HG02981 (cell line): ENCODE results near the gene C1QTNF2.

ENCODE experiments used
- ATAC-seq: cut with Tn5 transposase; IDR thresholded peaks from one replicate; pipeline ENCODE4 v1.9.1; 2021; ENCODE audit warnings: mild to moderate bottlenecking, moderate library complexity; ENCODE audit not compliant: unreplicated experiment

The C1QTNF2 gene

GRCh38 chr5:160310140-160310539, 60.3 kb downstream of the C1QTNF2 start:
- ATAC-seq: no peak

DNA sequence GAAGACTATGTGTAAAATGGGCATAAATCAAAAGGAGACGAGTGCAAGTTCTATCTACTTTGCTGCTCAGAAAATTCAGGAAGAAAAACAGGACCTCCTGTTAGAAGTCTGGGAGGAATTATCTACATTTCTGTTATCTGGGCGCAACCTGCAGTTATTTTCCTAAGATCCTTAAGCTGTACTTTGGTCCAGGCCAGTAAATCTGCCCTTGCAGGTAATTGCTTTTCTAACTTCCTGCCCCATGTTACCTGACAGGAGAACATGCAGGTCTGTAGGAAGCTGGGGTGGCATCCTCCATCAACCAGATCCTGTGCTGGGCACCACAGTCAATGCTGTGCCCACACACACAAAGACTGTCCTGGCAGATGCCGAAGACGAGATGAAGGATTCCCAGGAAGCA, 63.7 kb downstream of the C1QTNF2 start:
- ATAC-seq: no peak

DNA sequence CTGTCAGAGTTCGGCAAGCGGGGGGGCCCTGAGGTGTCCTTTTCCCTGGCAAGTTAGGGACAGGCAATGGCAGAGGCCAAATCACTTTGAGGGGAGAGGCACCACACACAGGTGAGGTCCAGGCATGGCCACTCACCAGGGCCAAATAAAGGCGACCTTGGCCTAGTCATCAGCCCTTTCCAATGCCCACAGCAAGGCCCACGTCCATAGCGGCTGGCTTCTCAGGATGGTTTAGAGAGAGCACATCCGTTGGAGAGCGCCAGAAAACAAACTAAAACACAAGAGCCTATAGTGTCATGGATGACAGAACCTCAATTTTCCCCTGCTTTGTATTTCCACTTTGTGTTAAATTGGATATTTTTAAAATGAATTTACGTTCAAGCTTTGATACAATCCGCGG, 65.1 kb downstream of the C1QTNF2 start:
- no peak for ATAC-seq

DNA sequence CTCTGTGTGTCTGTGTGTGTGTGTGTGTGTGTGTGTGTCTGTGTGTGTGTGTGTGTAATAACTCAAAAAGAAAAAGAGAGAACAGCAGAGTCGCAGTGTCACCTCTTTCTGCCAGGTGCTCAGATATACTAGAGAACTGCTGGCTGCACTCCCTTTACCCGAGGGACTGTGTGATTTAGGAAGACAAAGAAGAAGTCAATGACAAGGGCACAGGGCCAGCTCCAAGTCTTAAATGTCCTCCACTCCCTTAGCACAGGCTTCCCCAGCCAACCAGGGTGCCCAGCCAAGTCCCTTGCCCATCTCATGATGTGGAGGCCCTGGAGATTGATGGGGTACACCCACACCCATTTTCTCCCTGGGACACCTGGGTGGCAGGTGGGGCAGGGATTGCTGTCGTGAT, 66.7 kb downstream of the C1QTNF2 start:
- ATAC-seq: no peak

DNA sequence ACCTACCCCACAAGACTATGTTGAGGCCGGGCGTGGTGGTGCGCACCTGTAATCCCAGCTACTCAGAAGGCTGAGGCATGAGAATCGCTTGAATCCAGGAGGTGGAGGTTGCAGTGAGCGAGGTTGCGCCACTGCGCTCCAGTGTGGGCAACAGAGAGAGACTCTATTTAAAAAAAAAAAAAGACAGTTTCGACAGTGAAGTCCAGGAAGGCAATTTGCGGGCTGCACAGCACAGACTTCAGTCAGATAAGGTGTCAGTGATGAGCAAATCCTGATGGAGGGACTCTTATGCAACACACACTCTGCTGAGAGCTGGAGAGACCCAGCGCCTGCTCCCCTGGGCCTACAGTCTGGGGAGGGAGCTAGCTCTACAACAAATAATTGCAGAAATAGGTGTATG, 72.2 kb downstream of the C1QTNF2 start:
- ATAC-seq: no peak

DNA sequence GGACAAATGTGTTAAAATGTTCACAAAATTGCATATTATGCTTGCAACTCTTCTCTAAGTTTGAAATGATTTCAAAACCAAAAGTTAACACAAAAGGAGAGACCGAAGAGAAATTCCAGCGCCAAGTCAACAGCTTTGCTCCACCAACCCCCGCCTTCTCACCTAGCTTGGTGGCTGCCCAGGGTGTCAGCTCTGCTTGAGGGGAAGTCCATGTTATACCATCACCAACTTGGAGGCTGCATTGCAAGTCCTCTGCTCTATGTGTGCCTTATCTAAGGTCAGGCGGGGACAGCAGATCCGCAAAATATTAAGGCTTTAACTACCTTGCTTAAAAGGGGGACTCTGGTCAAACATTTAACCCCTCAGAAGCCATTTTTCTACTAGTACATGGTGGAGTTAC, 72.7 kb downstream of the C1QTNF2 start:
- ATAC-seq: no peak
